Cardiac fibroblast (primary cell): ENCODE results near the gene SHISA9.

Experiments
- DNase-seq, 2 donors: peaks; one replicate each; pipeline versions ENCODE4 v3.0.0 to v3.0.0-alpha.2; 2010; ENCODE audit warnings: low read depth in 2 of 2
- H3K4me3 ChIP-seq, 2 donors: replicated peaks in 1 of 2; 1 replicate in 1 of 2; 2 replicates in 1 of 2; pipeline ENCODE4 v1.5.1; 2011; ENCODE audit warnings: low read depth in 2 of 2, low read length in 2 of 2, mild to moderate bottlenecking in 2 of 2, moderate library complexity in 1 of 2
- CTCF ChIP-seq: IDR thresholded peaks from one replicate; pipeline ENCODE4 v1.5.1; 2011; ENCODE audit warnings: low read depth, mild to moderate bottlenecking, low read length, inconsistent platforms

SHISA9 gene

GRCh38 chr16:12899529-12900143 is 1.8 kb upstream of the SHISA9 start:
- TF ChIP-seq CTCF: no peak
- no peak for DNase-seq
- no peak overlapping the region for H3K4me3 ChIP-seq

DNA sequence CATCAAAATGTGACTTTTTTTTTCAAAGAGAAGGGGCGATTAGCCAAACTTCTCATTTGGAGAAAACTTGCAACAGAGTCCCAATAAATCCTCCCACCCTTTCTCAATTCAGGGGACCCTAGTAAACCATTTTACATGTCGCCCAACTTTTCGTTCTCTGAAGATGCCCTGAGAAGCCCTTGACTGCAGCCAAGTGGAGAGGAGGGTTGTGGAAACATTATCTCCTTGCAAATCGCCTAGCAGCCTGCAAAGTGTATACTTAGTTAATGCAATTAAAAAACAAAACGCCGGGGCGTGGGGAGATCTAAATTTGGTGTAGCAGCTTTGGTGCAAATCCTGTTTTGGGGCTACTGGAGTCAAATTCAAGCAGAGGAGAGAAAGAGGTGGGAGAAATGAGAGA is 1.2 kb upstream of the SHISA9 start:
- H3K4me3 ChIP-seq: no peak overlapping the region
- no peak for TF ChIP-seq CTCF
- DNase-seq: no peak

- H3K4me3 ChIP-seq: no peak overlapping the region
- no peak for TF ChIP-seq CTCF
- no peak for DNase-seq
These were observed 697 bp upstream of the SHISA9 start for GRCh38 chr16:12900599-12901203.

DNA sequence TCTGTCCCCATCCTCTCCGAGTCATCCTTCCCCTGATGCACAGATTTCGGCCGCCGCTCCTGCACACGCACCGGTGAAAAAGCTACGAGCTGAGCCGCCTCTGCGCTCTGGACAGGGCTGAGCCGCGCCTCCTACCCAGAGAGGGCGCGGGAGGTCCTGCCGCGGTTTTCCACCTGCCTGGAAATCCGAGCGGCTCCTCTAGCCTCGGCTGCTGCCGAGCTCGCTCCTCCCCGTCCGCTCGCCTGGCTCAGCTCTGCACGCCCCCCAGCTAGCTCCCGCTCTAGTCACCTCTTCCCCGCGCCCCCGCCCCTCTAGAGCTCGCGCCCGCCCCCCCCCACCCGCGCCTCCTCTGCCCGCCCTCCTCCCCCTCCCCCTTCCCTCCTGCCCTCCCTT is 198 bp upstream of the SHISA9 start:
- no peak overlapping the region for H3K4me3 ChIP-seq
- no peak for DNase-seq
- no peak for TF ChIP-seq CTCF

GRCh38 chr16:12902511-12903372 is 1.3 kb downstream of the SHISA9 start:
- no peak for DNase-seq
- TF ChIP-seq CTCF: no peak
- no peak overlapping the region for H3K4me3 ChIP-seq

DNA sequence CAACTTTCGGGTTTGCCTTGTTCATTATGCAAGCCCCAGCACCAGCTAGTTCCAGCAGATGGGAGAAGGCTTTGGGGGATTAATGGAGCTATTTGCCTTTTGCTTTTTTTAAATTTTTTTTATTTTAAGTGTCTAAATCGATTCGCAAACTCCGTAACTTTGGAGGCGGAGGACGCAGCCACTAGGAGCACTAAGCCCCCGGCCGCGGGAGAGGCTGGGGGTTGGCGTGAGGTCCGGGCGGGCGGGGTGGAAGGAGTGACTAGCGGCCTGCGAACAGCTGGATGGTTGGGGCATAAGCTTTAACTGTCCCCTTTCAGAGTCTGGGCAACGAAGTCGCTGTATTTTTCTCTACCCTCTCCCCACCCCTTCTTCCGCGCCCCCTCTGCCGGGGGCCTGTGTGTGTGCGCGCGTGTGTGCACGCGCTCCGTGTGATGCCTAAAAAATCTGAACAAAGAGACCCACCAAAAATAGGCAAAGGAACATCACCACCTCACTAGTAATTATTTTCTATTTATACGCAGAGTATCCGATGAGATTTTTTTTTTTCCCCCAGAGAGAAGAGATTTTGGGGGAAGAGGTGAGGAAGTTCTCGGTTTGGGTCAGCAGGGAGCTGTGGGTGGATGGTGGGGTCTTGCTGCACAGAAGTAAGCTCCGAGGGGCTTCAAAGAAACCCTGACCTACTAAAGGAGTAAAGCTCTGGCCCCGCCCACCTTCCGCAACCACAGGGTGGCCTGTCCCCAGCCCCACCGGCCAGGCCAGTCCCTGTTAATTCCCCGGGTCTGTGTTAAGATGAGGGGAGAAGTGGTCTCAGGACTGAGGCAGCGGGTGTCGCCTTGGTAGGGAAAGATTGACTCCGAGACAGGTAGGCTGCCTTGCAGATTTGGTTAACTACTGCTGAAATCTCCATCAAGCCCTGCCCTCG is 2.3 kb downstream of the SHISA9 start:
- no peak overlapping the region for H3K4me3 ChIP-seq
- DNase-seq: no peak
- TF ChIP-seq CTCF: no peak
